GM21717 (cell line): Measurements from ENCODE around the gene PARVG.
A peak's percentile ranks its signal among the peaks of the same experiment; 100 is the strongest.

Source experiments
- ATAC-seq: cut with Tn5 transposase; IDR thresholded peaks from one replicate; pipeline ENCODE4 v1.9.1; 2021; ENCODE audit warnings: mild to moderate bottlenecking, moderate library complexity; ENCODE audit not compliant: unreplicated experiment

Gene PARVG

GRCh38 chr22:44180706-44181032 is at the start of gene PARVG:
Gene PARVG (plus strand): TSS chr22:44180925. CDS start chr22:44183330, 2,405 bp downstream.
- peak; percentile 51 for ATAC-seq

- no peak for ATAC-seq
Measured at GRCh38 chr22:44131412-44131811, 49.3 kb upstream of the PARVG start.

GRCh38 chr22:44131989-44132685 is 48.6 kb upstream of the PARVG start:
- ATAC-seq, result no peak

GRCh38 chr22:44132724-44133123 is 48.0 kb upstream of the PARVG start:
- no peak for ATAC-seq

DNA sequence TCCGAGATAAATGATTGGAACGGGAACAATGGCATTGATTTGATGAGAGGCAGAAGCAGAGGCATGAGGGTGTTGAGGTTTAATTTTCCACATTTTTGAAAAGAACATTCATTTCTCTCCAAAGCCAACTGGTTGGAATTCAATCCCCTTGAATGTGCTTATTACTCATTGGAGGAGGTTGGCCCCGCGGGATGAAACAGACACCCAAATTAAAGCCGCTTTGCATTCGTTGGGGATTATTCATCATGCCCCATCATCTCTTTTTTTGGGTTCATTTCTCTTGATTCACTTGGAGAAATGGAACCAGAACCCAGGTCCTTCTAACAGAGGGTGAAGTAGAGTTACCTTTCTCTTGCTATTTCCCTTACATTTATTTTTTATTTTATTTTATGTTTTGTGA is 47.6 kb upstream of the PARVG start:
- ATAC-seq, result no peak

DNA sequence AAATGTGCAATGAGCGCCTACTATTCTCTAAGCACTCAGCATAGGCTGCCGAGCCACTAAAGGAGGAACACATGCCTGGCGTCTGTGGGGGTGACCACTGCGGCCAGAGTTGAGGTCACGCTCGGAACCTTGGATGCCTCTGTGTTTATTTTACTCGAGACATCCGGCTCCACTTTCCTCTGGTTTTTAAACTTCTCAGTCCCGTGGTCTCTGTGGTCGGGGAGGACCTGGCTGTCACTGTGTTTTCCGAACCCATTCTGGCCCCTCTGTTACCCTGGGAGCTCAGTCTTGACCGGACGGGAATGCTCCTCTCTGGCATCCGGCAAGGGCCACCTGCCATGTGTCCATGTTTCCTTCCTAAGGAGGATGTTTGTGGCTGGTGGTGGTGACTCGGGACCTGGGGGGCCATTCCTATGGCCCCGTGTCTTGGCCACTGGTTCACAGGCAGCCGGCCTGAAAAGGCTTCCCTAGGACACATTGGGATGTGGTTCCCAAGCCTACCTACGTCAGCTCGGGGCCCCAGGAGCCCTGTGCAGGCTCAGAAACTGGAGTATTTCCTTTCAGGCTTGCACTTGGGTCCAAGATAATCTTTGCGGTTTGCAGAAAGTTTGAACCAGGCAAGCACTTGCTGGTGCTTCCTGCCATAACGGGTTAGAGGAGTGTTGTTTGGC is 46.7 kb upstream of the PARVG start:
- ATAC-seq, result no peak

DNA sequence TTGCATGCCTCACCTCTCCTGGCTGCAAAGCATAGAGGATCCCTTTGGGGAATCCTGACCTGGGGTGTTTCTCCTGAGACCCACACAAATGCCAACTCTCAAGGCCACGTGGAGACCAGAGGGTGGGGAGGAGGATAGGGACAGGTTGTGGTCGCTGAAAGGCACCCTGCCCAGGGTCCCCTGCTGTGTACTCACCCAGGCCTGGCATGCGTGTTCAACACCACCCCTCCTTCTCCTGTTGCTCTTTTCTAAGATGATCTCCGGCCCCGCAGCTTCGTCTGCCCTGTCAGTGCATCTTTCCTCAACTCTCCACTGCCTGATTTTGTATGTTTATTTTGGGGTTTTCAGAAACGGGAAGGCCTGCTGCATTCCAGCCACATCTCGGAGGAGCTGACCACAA is 44.6 kb upstream of the PARVG start:
- ATAC-seq, result no peak

DNA sequence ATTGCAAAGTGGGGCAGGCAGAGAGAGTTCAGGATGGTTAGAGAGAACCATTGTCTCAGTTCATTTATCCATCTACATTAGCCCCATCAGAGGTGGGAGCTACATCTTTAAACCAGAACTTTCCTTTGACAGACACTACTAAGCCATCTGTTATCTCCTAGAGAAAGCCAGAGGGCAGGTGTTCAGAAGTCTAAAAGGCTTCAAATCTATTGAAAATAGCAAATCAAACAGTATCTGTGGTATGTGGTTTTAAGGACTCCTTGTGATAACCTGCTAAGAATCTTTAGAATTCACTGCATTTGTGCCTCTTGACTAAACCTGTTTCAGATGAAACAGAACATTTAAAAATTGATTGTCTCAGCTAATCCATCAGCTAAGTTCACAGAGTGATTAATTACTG is 43.9 kb upstream of the PARVG start:
- no peak for ATAC-seq

- ATAC-seq, result no peak
Measured at GRCh38 chr22:44137415-44137814, 43.3 kb upstream of the PARVG start.

- ATAC-seq, result no peak
Measured at GRCh38 chr22:44139773-44140172, 41.0 kb upstream of the PARVG start.

- no peak for ATAC-seq
Measured at GRCh38 chr22:44142421-44143104, 38.2 kb upstream of the PARVG start.

DNA sequence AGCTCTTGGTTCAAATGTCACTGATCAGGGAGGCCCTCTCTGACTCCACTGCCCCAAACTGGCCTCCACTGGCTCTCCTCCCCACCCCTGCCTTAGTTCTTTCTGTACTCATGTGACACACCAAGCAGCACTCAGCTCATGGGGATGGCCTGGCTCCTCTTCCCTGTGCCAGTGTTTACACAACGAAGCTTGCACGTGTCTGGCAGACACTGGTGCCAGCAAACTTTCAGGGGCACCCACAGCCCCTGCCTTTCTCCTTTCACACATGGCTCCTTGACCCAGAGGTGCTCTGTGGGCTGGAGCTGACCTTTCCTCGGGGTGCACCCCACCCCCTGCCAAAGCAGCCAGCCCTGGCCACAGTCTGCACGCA is 37.6 kb upstream of the PARVG start:
- no peak for ATAC-seq

- ATAC-seq, result no peak
Measured at GRCh38 chr22:44143579-44143978, 37.1 kb upstream of the PARVG start.

GRCh38 chr22:44144046-44144569 is 36.6 kb upstream of the PARVG start:
- no peak for ATAC-seq

DNA sequence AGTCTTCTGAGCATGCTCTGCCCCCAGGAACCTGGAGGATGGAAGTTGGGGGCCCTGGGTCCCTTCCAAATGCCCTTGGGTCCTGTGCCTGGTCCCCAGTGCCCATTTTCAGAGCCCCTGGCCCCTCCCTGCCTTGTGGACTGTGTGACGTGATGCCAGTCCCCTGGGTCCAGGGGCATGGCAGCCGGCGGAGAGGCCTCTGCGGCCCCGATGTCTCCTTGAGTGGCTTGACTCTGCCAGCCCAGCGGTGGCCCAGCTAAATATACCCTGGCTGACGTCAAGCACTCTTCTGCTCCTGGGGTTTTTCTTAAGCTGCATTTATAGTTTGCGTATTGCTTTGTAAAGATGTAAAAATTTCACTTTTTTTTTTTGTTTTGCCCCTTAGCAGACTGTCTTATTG is 35.2 kb upstream of the PARVG start:
- ATAC-seq, result no peak

DNA sequence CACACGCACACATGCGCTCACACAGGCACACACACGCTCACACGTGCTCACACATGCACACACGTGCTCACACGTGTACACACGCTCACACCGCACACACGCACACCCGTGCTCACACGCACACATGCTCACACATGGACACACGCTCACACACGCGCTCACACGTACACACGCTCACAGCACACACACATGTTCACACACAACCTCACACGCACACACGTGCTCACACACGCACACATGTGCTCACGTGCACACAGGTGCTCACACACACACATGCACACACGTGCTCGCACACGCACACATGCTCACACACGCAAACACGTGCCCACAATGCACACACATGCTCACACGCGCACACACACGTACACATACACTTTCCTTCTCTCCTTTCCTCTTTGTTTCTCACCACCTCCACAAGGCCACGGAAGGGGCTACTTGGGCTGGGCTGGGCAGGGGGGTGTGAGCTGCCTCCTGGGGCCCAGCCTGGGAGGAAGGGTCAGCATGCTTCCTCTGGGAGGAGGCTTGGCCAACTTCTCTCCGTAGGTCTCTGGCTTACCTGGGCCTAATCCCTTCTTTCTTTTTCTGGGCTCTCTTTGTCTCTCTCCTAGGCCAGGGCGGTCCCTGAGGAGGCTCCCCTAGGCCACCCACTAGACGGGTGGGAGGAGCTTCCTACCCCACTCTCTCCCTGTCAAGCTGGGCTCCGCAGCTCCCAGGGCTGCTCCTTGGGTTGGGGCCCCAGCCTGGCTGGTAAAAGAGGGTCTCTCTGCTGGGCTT is 34.5 kb upstream of the PARVG start:
- no peak for ATAC-seq

- no peak for ATAC-seq
Measured at GRCh38 chr22:44147008-44147645, 33.6 kb upstream of the PARVG start.

DNA sequence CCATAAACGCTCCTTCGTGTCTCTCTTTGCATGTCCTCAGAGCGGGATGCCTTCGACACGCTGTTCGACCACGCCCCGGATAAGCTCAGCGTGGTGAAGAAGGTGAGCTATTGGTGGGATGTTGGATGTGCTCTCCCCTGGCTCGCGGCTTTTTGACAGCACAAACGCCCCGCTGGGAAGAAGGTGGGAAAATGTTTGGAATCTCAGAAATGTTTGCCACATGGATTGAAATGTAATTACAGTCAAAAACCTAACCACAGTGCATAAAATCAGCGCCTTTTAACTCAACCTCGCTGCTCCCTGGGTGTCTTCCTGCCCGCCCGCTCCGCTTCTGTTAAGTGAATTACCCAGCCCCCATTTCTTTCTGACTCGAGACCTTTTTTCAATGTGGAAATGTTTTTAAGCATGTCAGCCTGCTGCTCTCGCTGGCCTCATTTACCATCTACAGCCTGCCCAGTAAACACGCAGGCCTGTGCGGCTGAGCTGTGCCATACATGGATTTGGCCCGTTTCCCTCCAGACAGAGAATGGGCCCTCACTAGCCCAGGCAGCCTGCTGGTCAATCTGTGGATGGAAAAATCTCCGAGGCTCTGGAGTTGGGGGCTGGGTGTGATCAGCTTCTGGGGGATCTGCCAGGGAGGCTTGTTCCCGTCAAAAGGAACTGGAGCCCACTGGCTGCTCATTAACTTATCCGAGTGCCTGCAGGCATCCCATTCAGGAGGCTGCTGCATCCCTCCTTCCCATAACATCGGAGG is 32.7 kb upstream of the PARVG start:
- ATAC-seq, result no peak

- ATAC-seq, result no peak
Measured at GRCh38 chr22:44151676-44152075, 29.0 kb upstream of the PARVG start.

DNA sequence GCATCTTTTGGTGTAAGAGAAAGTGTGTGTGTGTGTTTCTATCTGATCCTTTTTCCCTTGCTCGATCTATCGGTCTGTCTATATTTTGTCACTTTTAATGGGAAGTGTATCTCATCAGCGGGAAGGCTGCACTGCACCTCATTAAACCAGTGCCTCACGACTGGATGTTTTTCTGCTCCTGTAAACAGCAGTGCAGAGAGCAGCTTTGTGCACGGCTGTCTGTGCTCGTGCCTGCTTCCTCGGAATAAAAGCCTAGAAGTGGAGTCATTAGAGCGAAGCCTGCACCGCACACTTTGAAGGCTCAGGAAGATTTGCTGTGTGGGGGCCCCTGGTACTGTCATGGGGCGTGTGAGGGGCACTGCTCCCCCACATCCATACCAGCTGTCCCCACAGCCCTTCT is 27.0 kb upstream of the PARVG start:
- ATAC-seq, result no peak
